ENCODE data around the gene LRPAP1. TPM values are rescaled to one million over a fixed set of nuclear protein-coding genes. Genes with fewer than 3 reads are reported as not detected.

Gene LRPAP1
- total and polyA plus RNA-seq, 2 donors (not counting 1 experiment from before 2014, with no cell fraction given), result 64.6 to 86.8 TPM

DNA sequence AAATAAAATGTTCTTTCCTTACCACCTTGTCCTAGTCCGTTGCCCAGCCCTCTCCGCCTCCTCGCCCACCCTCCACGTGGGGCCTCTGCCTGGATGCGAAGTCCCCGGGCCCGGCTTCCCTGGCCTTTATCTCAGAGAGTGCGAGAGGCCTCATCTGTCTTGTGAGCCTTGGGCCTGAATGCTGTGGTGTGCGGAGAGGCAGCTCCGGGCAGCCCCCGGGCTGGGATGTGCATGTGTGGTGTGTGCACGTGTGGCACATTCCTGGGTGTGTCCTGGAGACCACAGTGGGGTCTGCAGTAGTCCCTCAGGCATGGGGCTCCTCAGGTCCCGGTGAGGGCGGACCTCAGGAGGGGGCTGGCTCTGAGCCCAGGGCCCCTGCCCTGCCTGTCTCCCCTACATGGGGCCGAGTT, 37.8 kb downstream of the LRPAP1 start:
- ChIA-PET CTCF (interaction anchor here (1.0 kb wide), 1 partner anchor 13 kb away, joined by 5 read pairs; no protein-coding TSS in a partner anchor), POLR2A (no interaction called here)
- H3K36me3 ChIP-seq (replicated peaks in 1 of 2; ENCODE audit: control extremely low read depth in 1 of 2, control insufficient read depth in 1 of 2, extremely low read depth in 1 of 2, insufficient read depth in 2 of 2, low read length in 1 of 2), result peaks cover 0 to 25% of the 10 kb centered on the region in 2 experiments
- no peak overlapping the region for H3K9ac ChIP-seq (ENCODE audit: low read length)
- no peaks in the 10 kb centered on the region for H3K27me3 Mint-ChIP-seq
- H3K27me3 ChIP-seq (replicated peaks in 1 of 4; ENCODE audit: control extremely low read depth in 1 of 4, control insufficient read depth in 3 of 4, insufficient read depth in 4 of 4, low read length in 3 of 4), result no peaks in the 10 kb centered on the region
- 61% methylated on average over 15 of the region's 15 CpGs for whole genome bisulfite sequencing (ENCODE audit: insufficient coverage)
- no peak overlapping the region for H3K4me3 ChIP-seq (ENCODE audit: control extremely low read depth in 1 of 5, extremely low read depth in 1 of 5, insufficient read depth in 1 of 5, low read depth in 2 of 5, low read length in 4 of 5)
- no peak overlapping the region for H3K4me3 Mint-ChIP-seq
- TF ChIP-seq, protein P1, sequence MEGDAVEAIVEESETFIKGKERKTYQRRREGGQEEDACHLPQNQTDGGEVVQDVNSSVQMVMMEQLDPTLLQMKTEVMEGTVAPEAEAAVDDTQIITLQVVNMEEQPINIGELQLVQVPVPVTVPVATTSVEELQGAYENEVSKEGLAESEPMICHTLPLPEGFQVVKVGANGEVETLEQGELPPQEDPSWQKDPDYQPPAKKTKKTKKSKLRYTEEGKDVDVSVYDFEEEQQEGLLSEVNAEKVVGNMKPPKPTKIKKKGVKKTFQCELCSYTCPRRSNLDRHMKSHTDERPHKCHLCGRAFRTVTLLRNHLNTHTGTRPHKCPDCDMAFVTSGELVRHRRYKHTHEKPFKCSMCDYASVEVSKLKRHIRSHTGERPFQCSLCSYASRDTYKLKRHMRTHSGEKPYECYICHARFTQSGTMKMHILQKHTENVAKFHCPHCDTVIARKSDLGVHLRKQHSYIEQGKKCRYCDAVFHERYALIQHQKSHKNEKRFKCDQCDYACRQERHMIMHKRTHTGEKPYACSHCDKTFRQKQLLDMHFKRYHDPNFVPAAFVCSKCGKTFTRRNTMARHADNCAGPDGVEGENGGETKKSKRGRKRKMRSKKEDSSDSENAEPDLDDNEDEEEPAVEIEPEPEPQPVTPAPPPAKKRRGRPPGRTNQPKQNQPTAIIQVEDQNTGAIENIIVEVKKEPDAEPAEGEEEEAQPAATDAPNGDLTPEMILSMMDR (IDR thresholded peaks at IDR 0.05), result no peak
- TF ChIP-seq EZH2 (IDR thresholded peaks at IDR 0.05; ENCODE audit: borderline replicate concordance, insufficient read depth, low read depth, low read length, poor library complexity, severe bottlenecking), result no peak
- no peak overlapping the region for H2AFZ ChIP-seq (ENCODE audit: insufficient read depth, low read depth, low read length, poor library complexity, severe bottlenecking)
- no peaks in the 10 kb centered on the region for H3K4me1 ChIP-seq (ENCODE audit: control insufficient read depth in 2 of 2, insufficient read depth in 2 of 2, low read length in 2 of 2)
- H3K4me2 ChIP-seq (replicated peaks; ENCODE audit: low read depth, low read length, poor library complexity, severe bottlenecking), result no peak overlapping the region
- H4K20me1 ChIP-seq (ENCODE audit: control insufficient read depth, insufficient read depth, low read length, poor library complexity, severe bottlenecking), result peaks cover 5% of the 10 kb centered on the region
- H3K27ac ChIP-seq (ENCODE audit: low read length in 2 of 2), result no peak overlapping the region
- H3K79me2 ChIP-seq (ENCODE audit: control insufficient read depth, insufficient read depth, low read length), result peaks cover 3% of the 10 kb centered on the region
- H3K9me3 ChIP-seq (ENCODE audit: control extremely low read depth in 1 of 3, control insufficient read depth in 2 of 3, insufficient read depth in 1 of 3, low read length in 2 of 3), result no peaks in the 10 kb centered on the region
- peaks cover 6% of the 10 kb centered on the region for H3K4me1 Mint-ChIP-seq
- DNase-seq (no peak), ATAC-seq (ENCODE audit: low read depth) (no peak)
- no peaks in the 10 kb centered on the region for H3K9me3 Mint-ChIP-seq (ENCODE audit: insufficient read depth)
- intact Hi-C loops (cut with micrococcal nuclease), result no loop called here
- no peak overlapping the region for H3K27ac Mint-ChIP-seq

DNA sequence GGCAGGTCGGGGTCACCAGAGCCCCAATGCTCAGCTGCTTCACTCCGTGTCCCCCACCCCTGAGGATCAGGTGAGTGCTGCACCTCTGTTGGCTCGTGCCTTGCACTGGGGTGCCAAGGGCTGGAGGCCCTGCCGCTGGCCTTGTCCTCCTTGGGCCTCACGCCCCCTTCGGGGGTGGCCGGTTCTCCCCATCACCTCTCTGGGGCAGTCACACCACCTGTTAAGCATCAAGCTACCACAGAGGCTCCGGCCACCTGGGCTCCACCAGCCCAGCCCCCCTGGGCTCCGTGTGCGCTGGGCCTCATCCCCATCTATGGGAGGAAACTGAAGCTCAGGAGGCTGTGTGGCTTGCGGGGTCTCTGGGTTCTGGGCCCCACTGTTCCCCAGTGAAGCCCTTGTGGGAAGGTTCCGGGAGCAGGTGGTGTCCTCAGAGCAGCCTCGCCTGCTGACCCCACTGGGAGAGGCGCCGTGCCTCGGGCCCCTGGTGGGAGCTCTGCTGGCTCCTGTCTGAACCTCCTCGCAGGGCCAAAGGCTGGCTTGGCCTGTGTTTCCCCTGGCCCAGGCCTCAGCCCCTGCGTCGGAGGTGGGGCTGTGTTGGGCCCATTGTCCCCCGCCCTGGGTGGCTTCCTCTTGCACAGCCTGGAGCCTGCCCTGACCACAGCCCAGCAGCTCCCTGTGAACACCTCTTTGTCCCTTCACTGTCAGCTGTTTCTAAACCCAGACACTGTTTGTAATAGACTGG, 38.3 kb downstream of the LRPAP1 start:
- DNase-seq (no peak), ATAC-seq (ENCODE audit: low read depth) (no peak)
- H3K4me1 Mint-ChIP-seq, result peaks cover 11% of the 10 kb centered on the region
- ChIA-PET CTCF (interaction anchor here (1.0 kb wide), 1 partner anchor 13 kb away, joined by 5 read pairs; no protein-coding TSS in a partner anchor), POLR2A (no interaction called here)
- Histone ChIP-seq H3K27ac (ENCODE audit: low read length in 2 of 2) (no peak overlapping the region), H3K4me3 (ENCODE audit: control extremely low read depth in 1 of 5, extremely low read depth in 1 of 5, insufficient read depth in 1 of 5, low read depth in 2 of 5, low read length in 4 of 5) (no peak overlapping the region), H3K9ac (ENCODE audit: low read length) (no peak overlapping the region), H3K9me3 (ENCODE audit: control extremely low read depth in 1 of 3, control insufficient read depth in 2 of 3, insufficient read depth in 1 of 3, low read length in 2 of 3) (no peaks in the 10 kb centered on the region), H3K27me3 (replicated peaks in 1 of 4; ENCODE audit: control extremely low read depth in 1 of 4, control insufficient read depth in 3 of 4, insufficient read depth in 4 of 4, low read length in 3 of 4) (no peaks in the 10 kb centered on the region), H3K4me2 (replicated peaks; ENCODE audit: low read depth, low read length, poor library complexity, severe bottlenecking) (no peak overlapping the region), H3K4me1 (ENCODE audit: control insufficient read depth in 2 of 2, insufficient read depth in 2 of 2, low read length in 2 of 2) (peaks cover 0 to 5% of the 10 kb centered on the region in 2 donors), H4K20me1 (ENCODE audit: control insufficient read depth, insufficient read depth, low read length, poor library complexity, severe bottlenecking) (peaks cover 10% of the 10 kb centered on the region), H2AFZ (ENCODE audit: insufficient read depth, low read depth, low read length, poor library complexity, severe bottlenecking) (no peak overlapping the region), H3K79me2 (ENCODE audit: control insufficient read depth, insufficient read depth, low read length) (peaks cover 3% of the 10 kb centered on the region), H3K36me3 (replicated peaks in 1 of 2; ENCODE audit: control extremely low read depth in 1 of 2, control insufficient read depth in 1 of 2, extremely low read depth in 1 of 2, insufficient read depth in 2 of 2, low read length in 1 of 2) (peaks cover 0 to 25% of the 10 kb centered on the region in 2 experiments)
- H3K4me3 Mint-ChIP-seq, result no peak overlapping the region
- no peak overlapping the region for H3K27ac Mint-ChIP-seq
- no peaks in the 10 kb centered on the region for H3K27me3 Mint-ChIP-seq
- intact Hi-C loops (cut with micrococcal nuclease), result no loop called here
- TF ChIP-seq, protein P1 (IDR thresholded peaks at IDR 0.05), result no peak
- TF ChIP-seq EZH2 (IDR thresholded peaks at IDR 0.05; ENCODE audit: borderline replicate concordance, insufficient read depth, low read depth, low read length, poor library complexity, severe bottlenecking), result no peak
- no peaks in the 10 kb centered on the region for H3K9me3 Mint-ChIP-seq (ENCODE audit: insufficient read depth)
- WGBS (ENCODE audit: insufficient coverage), result 71% methylated on average over 20 of the region's 20 CpGs
